Neural crest cell (in vitro differentiated cells): Measurements from ENCODE around the gene CXorf65. TPM values are rescaled to one million over a fixed set of nuclear protein-coding genes. Genes with fewer than 3 reads are reported as not detected.

ENCODE experiments used
- DNase-seq: peaks from one replicate; pipeline ENCODE4 v3.0.0; 2021; ENCODE audit warnings: low read depth, mixed read lengths, low spot score
- H3K27ac Mint-ChIP-seq: one replicate; pipeline ENCODE4 v1.8.0; 2021; ENCODE audit warnings: mild to moderate bottlenecking, mixed read lengths; ENCODE audit not compliant: unreplicated experiment
- H3K27me3 Mint-ChIP-seq: 2 replicates; pipeline ENCODE4 v1.8.0; 2021; ENCODE audit warnings: low read depth, mild to moderate bottlenecking, mixed read lengths
- H3K36me3 Mint-ChIP-seq: 2 replicates; pipeline ENCODE4 v1.8.0; 2021; ENCODE audit warnings: low read depth, mild to moderate bottlenecking, mixed read lengths
- H3K4me1 Mint-ChIP-seq: 2 replicates; pipeline ENCODE4 v1.8.0; 2021; ENCODE audit warnings: mixed read lengths
- H3K4me3 Mint-ChIP-seq: one replicate; pipeline ENCODE4 v1.8.0; 2021; ENCODE audit warnings: mild to moderate bottlenecking, mixed read lengths
- H3K9me3 Mint-ChIP-seq: 2 replicates; pipeline ENCODE4 v1.8.0; 2021; ENCODE audit warnings: mixed read lengths
- total RNA-seq: library from RNA; stranded (reverse); gene quantifications from 2 replicates; pipeline ENCODE4 v1.2.1, GENCODE V29; 2021
- TF ChIP-seq, protein P1 (sequence below): fragments of 200-600 bp; sonication (generic); conservative IDR thresholded peaks from 2 replicates; pipeline ENCODE4 v1.5.0; 2021; ENCODE audit warnings: antibody characterized with exemption, mild to moderate bottlenecking

Gene CXorf65
- total RNA-seq, 1 donor from 2014 or later: not detected

DNA sequence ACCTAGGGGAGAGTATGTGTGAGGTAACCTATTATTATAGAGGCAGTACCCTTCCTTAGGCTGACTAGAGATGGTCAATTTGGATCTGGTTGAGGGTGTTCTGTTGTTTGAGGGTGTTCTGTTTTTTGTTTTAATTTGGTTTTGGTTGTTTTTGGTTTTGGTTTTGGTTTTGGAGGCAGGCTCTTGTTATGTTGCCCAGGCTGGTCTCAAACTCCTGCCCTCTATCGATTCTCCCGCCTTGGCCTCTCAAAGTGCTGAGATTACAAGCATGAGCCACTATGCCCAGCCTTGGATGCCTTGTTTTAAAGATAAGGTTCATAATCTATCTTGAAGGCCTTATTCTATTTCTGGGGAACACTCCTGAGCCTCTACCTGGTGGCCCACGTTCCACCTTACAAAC is 912 bp downstream of the CXorf65 start:
- Mint-ChIP-seq H3K9me3 (peaks cover 4% of the 10 kb centered on the region), H3K4me1 (peaks cover 52% of the 10 kb centered on the region), H3K27ac (no peak overlapping the region), H3K27me3 (peaks cover 3% of the 10 kb centered on the region), H3K4me3 (no peak overlapping the region), H3K36me3 (peaks cover 2% of the 10 kb centered on the region)
- DNase-seq: no peak
- TF ChIP-seq, protein P1, sequence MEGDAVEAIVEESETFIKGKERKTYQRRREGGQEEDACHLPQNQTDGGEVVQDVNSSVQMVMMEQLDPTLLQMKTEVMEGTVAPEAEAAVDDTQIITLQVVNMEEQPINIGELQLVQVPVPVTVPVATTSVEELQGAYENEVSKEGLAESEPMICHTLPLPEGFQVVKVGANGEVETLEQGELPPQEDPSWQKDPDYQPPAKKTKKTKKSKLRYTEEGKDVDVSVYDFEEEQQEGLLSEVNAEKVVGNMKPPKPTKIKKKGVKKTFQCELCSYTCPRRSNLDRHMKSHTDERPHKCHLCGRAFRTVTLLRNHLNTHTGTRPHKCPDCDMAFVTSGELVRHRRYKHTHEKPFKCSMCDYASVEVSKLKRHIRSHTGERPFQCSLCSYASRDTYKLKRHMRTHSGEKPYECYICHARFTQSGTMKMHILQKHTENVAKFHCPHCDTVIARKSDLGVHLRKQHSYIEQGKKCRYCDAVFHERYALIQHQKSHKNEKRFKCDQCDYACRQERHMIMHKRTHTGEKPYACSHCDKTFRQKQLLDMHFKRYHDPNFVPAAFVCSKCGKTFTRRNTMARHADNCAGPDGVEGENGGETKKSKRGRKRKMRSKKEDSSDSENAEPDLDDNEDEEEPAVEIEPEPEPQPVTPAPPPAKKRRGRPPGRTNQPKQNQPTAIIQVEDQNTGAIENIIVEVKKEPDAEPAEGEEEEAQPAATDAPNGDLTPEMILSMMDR: no peak

DNA sequence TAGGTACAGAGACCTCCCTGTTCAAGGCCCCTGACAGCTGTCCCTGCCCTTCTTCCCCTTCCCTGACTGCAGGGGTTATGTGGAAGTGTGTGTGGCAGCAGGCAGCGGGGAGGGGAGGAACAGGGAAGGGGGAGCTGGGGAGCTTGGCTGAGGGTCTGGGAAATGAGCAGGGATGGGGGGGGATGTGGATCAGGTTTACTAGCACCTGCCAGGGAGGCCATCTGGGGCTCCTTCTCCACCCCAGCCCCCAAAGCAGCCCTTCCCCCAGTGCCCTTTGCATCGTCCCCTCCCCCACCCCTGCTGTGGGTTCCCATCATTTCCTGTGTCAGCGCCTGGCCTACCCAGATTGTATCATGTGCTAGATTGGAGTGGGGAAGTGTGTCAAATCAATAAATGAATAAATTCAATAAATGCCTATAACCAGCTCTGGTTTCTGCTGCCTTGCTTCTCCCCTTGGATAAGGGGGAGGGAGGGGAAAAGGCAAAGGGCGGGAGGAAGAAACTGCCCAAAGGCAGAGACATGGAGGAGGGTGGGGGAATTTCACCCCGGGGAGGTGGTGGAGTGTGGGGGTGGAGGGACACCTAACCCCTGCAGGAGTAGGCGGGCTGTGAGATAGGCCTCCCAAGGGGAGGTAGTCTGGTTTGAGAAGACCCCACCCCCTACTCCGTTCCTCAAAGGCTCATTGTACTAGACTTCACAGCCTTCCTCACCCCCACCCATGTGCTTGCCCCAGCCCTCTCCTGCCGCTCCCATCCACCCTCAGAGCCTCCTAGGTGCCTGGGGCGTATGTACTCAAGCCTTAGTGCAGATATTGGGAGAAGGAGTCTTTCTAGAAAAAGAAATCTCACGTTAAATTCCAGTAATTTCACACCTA is 3.2 kb downstream of the CXorf65 start:
- Mint-ChIP-seq H3K27ac (peak overlapping the region; percentile 89), H3K9me3 (peaks cover 4% of the 10 kb centered on the region), H3K27me3 (peaks cover 20% of the 10 kb centered on the region), H3K4me1 (peaks cover 64% of the 10 kb centered on the region), H3K36me3 (peaks cover 5% of the 10 kb centered on the region), H3K4me3 (peak overlapping the region; percentile 82)
- DNase-seq: peak; percentile 31
- TF ChIP-seq, protein P1: no peak

DNA sequence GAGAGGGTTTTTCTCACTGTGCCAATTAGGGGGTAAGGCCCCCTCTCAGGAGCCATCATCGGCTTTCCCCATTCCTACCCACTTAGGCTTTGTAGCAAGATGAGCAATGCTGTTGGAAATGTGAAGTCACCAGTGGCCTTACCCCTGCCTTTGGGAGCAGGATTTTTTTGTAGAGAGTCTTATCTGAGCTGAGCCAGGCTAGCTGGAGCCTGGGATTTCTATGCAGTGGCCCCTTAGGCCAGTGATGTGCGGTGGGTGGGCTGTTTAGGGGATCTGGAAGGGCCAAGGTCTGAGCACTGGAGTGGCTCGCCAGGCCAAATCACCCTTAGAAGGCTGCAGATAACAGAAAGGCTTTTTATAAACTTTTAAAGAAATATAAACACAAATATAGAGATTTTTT is 4.2 kb downstream of the CXorf65 start:
- Mint-ChIP-seq H3K27ac (no peak overlapping the region), H3K9me3 (peaks cover 4% of the 10 kb centered on the region), H3K36me3 (peaks cover 5% of the 10 kb centered on the region), H3K4me1 (peaks cover 58% of the 10 kb centered on the region), H3K4me3 (peak overlapping the region; percentile 75), H3K27me3 (peaks cover 28% of the 10 kb centered on the region)
- DNase-seq: no peak
- TF ChIP-seq, protein P1: no peak

DNA sequence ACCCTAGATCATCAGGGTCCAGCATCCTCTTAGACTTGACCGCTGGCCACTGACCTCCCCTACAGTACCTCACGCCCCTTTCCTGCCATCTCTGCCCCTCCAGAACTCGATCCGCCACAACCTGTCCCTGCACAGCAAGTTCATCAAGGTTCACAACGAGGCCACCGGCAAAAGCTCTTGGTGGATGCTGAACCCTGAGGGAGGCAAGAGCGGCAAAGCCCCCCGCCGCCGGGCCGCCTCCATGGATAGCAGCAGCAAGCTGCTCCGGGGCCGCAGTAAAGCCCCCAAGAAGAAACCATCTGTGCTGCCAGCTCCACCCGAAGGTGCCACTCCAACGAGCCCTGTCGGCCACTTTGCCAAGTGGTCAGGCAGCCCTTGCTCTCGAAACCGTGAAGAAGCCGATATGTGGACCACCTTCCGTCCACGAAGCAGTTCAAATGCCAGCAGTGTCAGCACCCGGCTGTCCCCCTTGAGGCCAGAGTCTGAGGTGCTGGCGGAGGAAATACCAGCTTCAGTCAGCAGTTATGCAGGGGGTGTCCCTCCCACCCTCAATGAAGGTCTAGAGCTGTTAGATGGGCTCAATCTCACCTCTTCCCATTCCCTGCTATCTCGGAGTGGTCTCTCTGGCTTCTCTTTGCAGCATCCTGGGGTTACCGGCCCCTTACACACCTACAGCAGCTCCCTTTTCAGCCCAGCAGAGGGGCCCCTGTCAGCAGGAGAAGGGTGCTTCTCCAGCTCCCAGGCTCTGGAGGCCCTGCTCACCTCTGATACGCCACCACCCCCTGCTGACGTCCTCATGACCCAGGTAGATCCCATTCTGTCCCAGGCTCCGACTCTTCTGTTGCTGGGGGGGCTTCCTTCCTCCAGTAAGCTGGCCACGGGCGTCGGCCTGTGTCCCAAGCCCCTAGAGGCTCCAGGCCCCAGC is 5.7 kb downstream of the CXorf65 start:
- Mint-ChIP-seq H3K36me3 (peaks cover 5% of the 10 kb centered on the region), H3K4me1 (peaks cover 51% of the 10 kb centered on the region), H3K27me3 (peaks cover 38% of the 10 kb centered on the region), H3K4me3 (no peak overlapping the region), H3K9me3 (no peaks in the 10 kb centered on the region), H3K27ac (no peak overlapping the region)
- DNase-seq: no peak
- TF ChIP-seq, protein P1: no peak

DNA sequence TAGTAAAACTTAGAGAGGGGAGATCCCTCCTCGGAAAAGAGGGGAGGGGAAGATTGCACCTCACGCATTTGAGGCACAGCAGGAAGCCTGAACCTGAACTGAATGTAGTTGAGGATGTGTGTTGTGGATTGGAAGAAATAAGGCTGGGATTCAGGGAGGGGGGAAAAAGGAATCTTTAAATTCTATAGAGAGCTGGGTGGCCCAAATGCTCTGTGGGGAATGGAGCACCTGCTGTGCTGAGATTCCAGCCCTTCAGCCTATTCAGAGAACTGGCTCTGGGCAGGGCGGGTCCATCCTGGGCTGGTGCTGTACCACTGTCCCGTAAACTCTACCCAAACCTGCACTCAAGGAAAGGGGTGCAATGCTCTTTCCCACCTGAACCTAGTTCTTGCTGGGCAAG is 6.8 kb downstream of the CXorf65 start:
- H3K4me1 Mint-ChIP-seq: peaks cover 51% of the 10 kb centered on the region
- no peaks in the 10 kb centered on the region for H3K9me3 Mint-ChIP-seq
- TF ChIP-seq, protein P1: no peak
- peak overlapping the region; percentile 69 for H3K4me3 Mint-ChIP-seq
- peaks cover 5% of the 10 kb centered on the region for H3K36me3 Mint-ChIP-seq
- peaks cover 41% of the 10 kb centered on the region for H3K27me3 Mint-ChIP-seq
- no peak for DNase-seq
- H3K27ac Mint-ChIP-seq: no peak overlapping the region
